ENCODE data around the gene NT5M. TPM values are rescaled to one million over a fixed set of nuclear protein-coding genes. Genes with fewer than 3 reads are reported as not detected.

Gene NT5M
- total RNA-seq, 1 experiment from 2014 or later, result 10.2 TPM

- H3K9me2 ChIP-seq (ENCODE audit: insufficient read depth), result no peaks in the 10 kb centered on the region
- H3K4me1 ChIP-seq (ENCODE audit: control insufficient read depth in 1 of 2, insufficient read depth in 2 of 2, low read length in 2 of 2), result peaks cover 12 to 19% of the 10 kb centered on the region in 2 experiments
- DNase-seq (ENCODE audit: low read depth, low spot score) (no peak), ATAC-seq (no peak)
- no peak overlapping the region for H3K9ac ChIP-seq (ENCODE audit: low read length)
- no peaks in the 10 kb centered on the region; a peak in 1 of 4 replicates for H3K9me3 ChIP-seq (ENCODE audit: control insufficient read depth in 1 of 2, insufficient read depth in 1 of 2, low read depth in 1 of 2, low read length in 2 of 2)
- no peaks in the 10 kb centered on the region for H3K27me3 ChIP-seq (ENCODE audit: insufficient read depth, low read length)
- no TSS peak for BruUV-seq (replicated peaks)
- ChIA-PET RAD21 (ENCODE audit: low non-redundant PET in 1 of 2, low total read pairs in 2 of 2, uncharacterized antibody in 2 of 2, unreplicated experiment in 2 of 2) (no interaction called here), POLR2A (no interaction called here), CTCF (no interaction called here)
- no peaks in the 10 kb centered on the region for H3K36me3 ChIP-seq (ENCODE audit: control insufficient read depth in 1 of 2, insufficient read depth in 2 of 2, low read length in 2 of 2)
- H3K4me3 ChIP-seq (replicated peaks in 1 of 2; ENCODE audit: low read depth in 1 of 2, low read length in 2 of 2), result no peak overlapping the region
- no peaks in the 10 kb centered on the region for H4K20me1 ChIP-seq (ENCODE audit: insufficient read depth)
- intact Hi-C loops (cut with micrococcal nuclease), result no loop called here
- H3K79me2 ChIP-seq (ENCODE audit: insufficient read depth, low read length), result no peaks in the 10 kb centered on the region
- no peak overlapping the region for H2AFZ ChIP-seq (ENCODE audit: low read depth, low read length, poor library complexity, severe bottlenecking)
- no peak overlapping the region for H3K27ac ChIP-seq (ENCODE audit: low read depth, low read length)
- no peak overlapping the region for H3K4me2 ChIP-seq (ENCODE audit: low read length)
- TF ChIP-seq SP1 (IDR thresholded peaks at IDR 0.05; ENCODE audit: low read depth), result no peak
- TF ChIP-seq EGR1 (IDR thresholded peaks at IDR 0.05; ENCODE audit: low read depth), result no peak
- no peak for TF ChIP-seq ZNF274 (IDR thresholded peaks at IDR 0.05; ENCODE audit: low read depth, low read length)
- TF ChIP-seq CEBPB (IDR thresholded peaks at IDR 0.05; ENCODE audit: low read depth), result no peak
- no peak for TF ChIP-seq EZH2phosphoT487 (IDR thresholded peaks at IDR 0.05; ENCODE audit: borderline replicate concordance)
- TF ChIP-seq SIN3A (IDR thresholded peaks at IDR 0.05; ENCODE audit: low read depth), result no peak
- TF ChIP-seq POLR2AphosphoS5 (IDR thresholded peaks at IDR 0.05; ENCODE audit: low read depth, low read length), result no peak
- TF ChIP-seq ATF3 (IDR thresholded peaks at IDR 0.05), result no peak
- no peak for TF ChIP-seq CBX3 (IDR thresholded peaks at IDR 0.05; ENCODE audit: low read depth)
- no peak for TF ChIP-seq RAD21 (IDR thresholded peaks at IDR 0.05; ENCODE audit: low read depth)
- no peak for TF ChIP-seq EZH2 (IDR thresholded peaks at IDR 0.05)
- no peak for TF ChIP-seq FOSL1 (IDR thresholded peaks at IDR 0.05; ENCODE audit: low read depth)
- no peak for TF ChIP-seq ELF1 (IDR thresholded peaks at IDR 0.05; ENCODE audit: borderline replicate concordance, low read depth)
- no peak for TF ChIP-seq SRF (IDR thresholded peaks at IDR 0.05; ENCODE audit: low read depth)
- no peak for TF ChIP-seq CTCF (IDR thresholded peaks at IDR 0.05 in 2 of 3, conservative IDR thresholded peaks at IDR 0.05 in 1 of 3; ENCODE audit: borderline replicate concordance in 1 of 3, insufficient read depth in 1 of 3, low read depth in 2 of 3, low read length in 2 of 3)
- no peak for TF ChIP-seq MAX (IDR thresholded peaks at IDR 0.05)
- TF ChIP-seq POLR2A (IDR thresholded peaks at IDR 0.05; ENCODE audit: borderline replicate concordance, extremely low read depth, insufficient read depth, insufficient read length), result no peak
Observed at GRCh38 chr17:17391668-17392370, 88.6 kb downstream of the NT5M start.
